Measurements from ENCODE around the gene VWF. TPM values are rescaled to one million over a fixed set of nuclear protein-coding genes. Genes with fewer than 3 reads are reported as not detected.

VWF gene
- polyA plus RNA-seq, 5 donors = 100 to 155 (median 105) TPM

GRCh38 chr12:5954661-5955060 lies 169.8 kb downstream of the VWF start:
- DNase-seq = no peak

GRCh38 chr12:5953835-5954586 lies 170.5 kb downstream of the VWF start:
- no peak for DNase-seq

- no peak for DNase-seq
Measured at GRCh38 chr12:5952031-5952430, 172.4 kb downstream of the VWF start.

- DNase-seq = no peak
Measured at GRCh38 chr12:5948696-5949095, 175.8 kb downstream of the VWF start.

- DNase-seq = no peak
Measured at GRCh38 chr12:5947006-5947405, 177.5 kb downstream of the VWF start.

- no peak for DNase-seq
Measured at GRCh38 chr12:5946388-5946787, 178.1 kb downstream of the VWF start.

- DNase-seq = peak; percentile 21 to 26
Measured at GRCh38 chr12:5945071-5946008, 179.1 kb downstream of the VWF start, which contains the start of gene ANO2. Gene ANO2, minus strand, starts transcription at chr12:5945259. Its CDS starts 42 bp downstream, at chr12:5945217.

- no peak for DNase-seq
Measured at GRCh38 chr12:5944688-5945070, 179.8 kb downstream of the VWF start.

GRCh38 chr12:5944053-5944452 lies 180.4 kb downstream of the VWF start:
- DNase-seq = no peak

GRCh38 chr12:5941907-5942306 lies 182.6 kb downstream of the VWF start:
- DNase-seq = no peak

- no peak for DNase-seq
Measured at GRCh38 chr12:5927732-5928516, 196.5 kb downstream of the VWF start.

GRCh38 chr12:5925646-5926045 lies 198.8 kb downstream of the VWF start:
- no peak for DNase-seq

GRCh38 chr12:5924342-5924741 lies 200.1 kb downstream of the VWF start:
- no peak for DNase-seq

- DNase-seq = no peak
Measured at GRCh38 chr12:5923751-5924150, 200.7 kb downstream of the VWF start.

GRCh38 chr12:5923043-5923605 lies 201.3 kb downstream of the VWF start:
- DNase-seq = no peak

GRCh38 chr12:5921966-5922899 lies 202.2 kb downstream of the VWF start:
- DNase-seq = no peak

GRCh38 chr12:5921027-5921909 lies 203.2 kb downstream of the VWF start:
- DNase-seq = no peak

GRCh38 chr12:5916785-5917290 lies 207.6 kb downstream of the VWF start:
- DNase-seq = no peak

GRCh38 chr12:5915511-5915910 lies 209.0 kb downstream of the VWF start:
- no peak for DNase-seq

Data from right lung (tissue), 5 donors.